Islet precursor cell (in vitro differentiated cells): ENCODE data around the gene CARD8.
A peak's percentile ranks its signal among the peaks of the same experiment; 100 is the strongest.
"Not testable (repeated sequence)": the region's sequence is repeated elsewhere in the genome, so short reads cannot be mapped to it uniquely, and the experiment has no call there.

Source experiments
- DNase-seq: peaks from one replicate; pipeline ENCODE4 v3.0.0-alpha.2; 2018

The CARD8 gene

DNA sequence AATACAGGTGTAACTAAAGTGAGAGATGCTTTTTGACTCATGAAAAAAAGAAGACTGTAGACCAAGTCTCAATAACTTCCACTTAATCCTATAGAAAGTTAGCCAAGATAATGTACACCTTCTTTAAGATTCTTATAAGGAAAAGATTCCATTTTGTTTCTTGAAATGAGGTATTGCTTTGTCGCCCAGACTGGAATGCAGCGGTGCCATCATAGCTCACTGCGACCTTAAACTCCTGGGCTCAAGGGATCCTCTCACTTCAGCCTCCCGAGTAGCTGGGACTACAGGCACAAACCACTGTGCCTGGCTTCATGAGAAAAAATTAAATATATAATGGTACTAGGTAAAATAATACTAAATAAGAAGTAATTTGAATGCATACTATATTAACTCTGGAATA lies 3.3 kb upstream of the CARD8 start:
- not testable (repeated sequence) for DNase-seq

DNA sequence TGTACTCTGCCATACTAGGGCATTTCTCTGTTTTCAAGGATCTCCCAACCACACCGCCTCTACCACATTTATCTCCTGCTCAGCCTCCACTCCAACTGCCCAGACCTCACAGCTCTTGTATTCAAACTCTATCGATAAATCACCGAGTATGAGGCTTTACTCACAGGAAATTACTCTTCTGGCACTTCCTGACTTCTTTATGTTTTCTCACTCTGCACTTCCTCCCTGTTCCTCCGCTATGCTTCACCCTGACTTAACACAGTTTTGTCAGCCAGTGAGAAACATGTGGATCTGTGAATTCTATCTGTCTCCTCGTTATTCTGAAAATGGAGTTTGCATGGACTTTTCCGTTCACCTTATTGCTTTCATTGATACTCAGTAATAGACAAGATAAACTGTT lies 2.6 kb upstream of the CARD8 start:
- DNase-seq: no peak

DNA sequence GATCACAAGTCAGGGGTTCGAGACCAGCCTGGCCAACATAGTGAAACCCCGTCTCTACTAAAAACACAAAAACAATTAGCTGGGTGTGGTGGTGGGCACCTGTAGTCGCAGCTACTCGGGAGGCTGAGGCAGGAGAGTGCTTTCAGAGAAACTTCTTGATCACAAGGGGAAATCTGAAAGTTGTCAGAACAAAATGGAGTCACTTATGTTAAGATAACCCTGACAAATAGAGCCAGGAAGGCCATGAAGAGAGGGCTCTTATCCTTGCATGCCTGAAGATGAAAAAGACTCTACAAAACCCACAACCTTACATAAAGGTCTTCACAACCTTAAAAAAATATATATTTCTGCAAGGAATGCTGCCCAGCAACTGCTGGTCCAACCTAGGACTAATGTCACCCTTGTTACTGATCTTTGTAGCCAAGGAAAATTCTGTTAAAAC lies 1.2 kb downstream of the CARD8 start:
- DNase-seq: no peak

DNA sequence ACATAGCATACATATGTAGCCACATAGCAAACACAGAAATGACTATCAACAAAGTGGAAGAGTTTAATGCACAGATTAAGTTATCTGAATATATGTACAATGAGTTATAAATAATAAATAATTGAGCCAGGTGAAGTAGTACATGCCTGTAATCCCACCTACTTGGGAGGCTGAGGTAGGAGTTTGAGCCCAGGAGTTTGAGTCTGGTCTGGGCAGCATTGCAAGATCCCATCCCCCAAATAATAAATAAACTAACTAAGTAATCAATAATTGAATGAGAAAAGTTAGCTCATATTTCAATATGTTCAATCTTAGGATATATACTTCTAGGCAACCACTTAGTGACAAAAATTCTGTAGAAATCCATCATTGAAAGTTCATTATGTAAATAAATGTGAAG lies 1.7 kb downstream of the CARD8 start:
- DNase-seq: no peak

DNA sequence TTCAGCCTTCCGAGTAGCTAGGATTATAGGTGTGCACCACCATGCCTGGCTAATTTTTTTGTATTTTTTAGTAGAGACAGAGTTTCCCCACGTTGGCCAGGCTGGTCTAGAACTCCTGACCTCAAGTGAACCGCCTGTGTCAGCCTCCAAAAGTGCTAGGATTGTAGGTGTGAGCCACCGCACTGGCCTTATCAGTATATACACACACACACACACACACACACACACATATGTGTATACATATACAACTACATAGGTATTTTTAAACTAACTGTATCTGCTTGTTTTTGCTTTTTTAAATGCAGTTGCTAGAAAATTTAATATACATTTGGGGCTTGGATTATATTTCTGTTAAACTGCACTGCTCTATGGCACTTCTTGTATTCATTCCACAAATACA lies 3.1 kb downstream of the CARD8 start:
- DNase-seq: no peak

DNA sequence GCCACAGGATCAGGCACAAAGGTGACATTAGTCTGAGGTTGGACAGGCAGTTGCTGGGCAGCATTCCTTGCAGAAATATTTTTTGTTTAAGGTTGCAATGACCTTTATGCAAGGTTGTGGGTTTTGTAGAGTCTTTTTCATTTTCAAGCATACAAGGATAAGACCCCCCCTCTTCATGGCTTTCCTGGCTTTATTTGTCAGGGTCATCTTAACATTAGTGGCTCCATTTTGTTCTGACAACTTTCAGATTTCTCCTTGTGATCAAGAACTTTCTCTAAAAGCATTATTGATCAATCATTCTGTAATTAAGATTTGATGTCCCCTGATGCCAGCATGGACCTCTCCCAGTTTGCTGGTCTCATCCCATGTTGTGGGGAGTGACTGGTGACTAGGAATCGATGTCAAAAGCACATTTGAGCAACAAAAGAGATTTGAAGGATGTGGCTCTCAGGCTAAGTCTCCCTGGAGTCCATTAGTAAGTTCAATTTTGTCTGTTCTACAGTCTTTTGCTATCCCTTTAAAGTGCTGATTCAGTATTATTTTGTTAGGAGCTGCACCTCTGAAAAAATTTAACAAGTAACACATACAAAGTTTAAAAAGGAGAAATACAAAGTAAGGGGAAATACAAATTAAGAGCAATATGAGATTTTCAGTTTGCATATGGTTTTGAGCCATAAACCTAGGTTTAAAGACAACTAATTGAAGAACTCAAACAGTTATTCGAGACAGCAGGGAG lies 5.3 kb downstream of the CARD8 start:
- DNase-seq: no peak

DNA sequence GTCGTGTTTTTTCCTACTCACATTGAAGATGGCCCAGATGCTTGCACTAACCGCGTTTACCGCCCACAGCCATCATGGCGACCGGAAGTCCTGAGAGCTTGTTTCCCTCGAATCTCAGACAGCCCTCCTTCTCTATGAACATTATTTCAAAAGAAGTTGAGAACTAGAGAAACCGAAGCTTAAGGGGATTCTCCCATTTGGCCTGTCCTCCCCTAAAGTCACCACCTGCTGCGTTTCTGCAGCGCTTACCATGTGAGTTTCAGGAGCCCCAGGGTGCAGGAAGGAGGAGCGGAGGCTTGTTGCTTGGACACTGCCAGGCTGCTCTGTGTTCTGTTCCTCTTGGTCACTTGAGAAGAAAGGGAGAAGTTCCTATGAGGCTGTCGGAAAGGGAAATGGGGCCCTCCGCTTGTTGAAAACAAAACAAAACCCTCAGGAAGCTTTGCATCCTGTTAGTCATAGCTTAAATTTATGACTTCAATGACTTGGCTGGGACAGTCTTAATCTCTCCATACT lies 6.2 kb downstream of the CARD8 start:
- no peak for DNase-seq

DNA sequence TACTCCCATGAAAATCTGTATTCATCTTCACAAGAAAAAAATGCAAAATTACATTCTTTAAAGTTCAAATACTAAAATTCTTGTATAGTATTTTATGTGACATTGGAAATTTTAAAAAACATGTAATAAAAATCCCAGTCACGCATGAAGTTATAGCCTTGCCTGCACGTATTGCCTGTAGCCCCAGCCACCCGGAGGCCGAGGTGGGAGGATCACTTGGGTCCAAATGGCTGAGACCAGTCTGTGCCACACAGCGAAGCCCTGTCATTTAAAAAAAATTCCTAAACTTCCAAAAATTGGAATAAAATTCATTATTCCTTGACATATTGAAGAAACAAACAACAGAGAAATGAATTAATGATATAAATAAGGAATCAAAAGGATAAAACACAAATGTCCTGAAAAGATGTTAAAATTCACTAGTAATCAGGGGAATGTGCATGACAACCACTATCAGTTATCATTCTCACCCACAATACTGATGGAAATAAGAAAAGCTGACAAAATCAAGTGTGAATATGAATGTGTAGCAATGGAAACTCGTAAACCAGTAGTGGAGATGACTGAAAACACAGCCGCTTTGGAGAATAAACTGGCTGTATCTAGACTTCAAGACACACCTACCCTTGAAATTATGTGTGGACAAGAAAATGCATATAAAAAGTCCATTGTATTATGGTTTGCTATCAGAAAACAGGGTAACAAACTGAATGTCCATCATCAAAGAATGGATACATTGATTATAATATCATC lies 7.5 kb downstream of the CARD8 start:
- DNase-seq: no peak

DNA sequence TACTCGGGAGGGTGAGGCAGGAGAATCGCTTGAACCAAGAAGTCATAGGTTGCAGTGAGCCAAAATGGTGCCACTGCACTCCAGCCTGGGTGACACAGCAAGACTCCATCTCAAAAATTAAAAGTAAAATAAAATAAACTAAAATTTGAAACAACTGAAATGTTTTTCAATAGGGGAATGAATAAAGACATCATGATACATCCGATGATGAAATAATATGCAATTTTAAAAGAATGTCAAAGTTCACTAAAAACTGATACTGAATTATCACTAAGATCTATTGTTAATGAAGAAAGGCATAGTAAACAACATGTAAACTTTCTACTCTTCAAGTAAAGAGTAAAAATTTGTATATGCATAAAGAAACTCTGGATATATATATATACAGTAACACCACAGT lies 8.5 kb downstream of the CARD8 start:
- DNase-seq: no peak

DNA sequence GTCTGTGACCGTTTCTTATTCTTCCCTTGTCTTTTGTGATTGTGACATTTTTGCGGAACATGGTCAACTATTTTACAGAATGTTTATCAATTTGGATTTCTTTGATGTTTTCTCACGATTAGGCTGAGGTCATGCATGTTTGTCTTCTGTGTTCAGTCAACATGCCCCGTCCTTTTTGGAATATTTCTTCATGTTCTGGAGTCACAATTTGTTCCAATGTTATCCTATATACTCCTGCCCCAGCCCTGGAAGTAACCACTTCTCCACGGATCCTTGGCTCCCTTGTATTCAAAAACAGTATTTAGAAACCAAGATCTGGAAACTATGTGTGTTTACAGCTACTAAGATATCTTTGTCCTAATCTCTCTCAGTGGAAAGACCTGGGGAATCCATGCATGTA lies 9.6 kb downstream of the CARD8 start:
- no peak for DNase-seq

DNA sequence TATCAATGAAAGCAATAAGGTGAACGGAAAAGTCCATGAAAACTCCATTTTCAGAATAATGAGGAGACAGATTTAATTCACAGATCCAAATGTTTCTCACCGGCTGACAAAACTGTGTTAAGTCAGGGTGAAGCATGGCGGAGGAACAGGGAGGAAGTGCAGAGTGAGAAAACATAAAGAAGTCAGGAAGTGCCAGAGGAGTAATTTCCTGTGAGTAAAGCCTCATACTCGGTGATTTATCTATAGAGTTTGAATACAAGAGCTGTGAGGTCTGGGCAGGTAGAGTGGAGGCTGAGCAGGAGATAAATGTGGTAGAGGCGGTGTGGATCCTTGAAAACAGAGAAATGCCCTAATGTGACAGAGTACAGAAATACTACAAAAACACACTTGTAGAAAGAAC lies 11.4 kb downstream of the CARD8 start:
- DNase-seq: no peak

DNA sequence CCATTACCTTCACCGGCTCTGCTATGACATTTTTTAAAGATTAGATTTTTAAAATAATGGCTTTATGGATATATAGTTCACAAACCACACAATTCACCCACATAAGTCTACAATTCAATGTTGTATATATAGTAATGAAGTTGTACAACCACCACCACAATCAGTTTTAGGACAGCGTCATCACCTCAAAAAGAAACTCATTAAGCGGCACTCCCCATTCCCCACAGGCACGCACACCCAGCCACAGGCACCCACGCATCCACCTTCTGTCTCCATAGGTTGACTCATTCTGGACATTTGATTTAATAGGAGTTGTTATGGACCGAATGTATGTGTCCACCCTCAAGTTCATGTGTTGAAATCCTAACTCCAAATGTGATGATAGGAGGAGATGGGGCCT lies 13.9 kb downstream of the CARD8 start:
- not testable (repeated sequence) for DNase-seq

DNA sequence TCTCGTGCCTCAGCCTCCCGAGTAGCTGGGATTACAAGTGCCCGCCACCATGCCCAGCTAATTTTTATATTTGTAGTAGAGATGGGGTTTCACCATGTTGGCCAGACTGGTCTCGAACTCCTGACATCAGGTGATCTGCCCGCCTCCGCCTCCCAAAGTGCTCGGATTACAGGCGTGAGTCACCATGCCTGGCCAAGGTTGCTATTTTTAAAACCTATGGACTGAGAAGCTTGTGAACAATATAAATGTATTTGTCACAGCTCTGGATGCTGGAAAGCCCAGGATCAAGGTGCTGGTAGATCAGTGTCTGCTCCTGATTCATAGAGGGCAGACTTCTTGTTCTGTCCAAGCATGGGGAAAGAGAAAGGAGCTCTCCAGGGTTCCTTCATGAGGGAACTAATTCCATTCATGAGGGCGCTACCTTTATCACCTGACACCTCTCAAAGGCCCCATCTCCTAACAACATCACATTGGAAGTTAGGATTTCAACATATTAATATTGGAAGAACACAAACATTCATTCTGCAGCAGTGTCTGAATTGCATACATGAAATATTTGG lies 16.1 kb downstream of the CARD8 start:
- DNase-seq: no peak

DNA sequence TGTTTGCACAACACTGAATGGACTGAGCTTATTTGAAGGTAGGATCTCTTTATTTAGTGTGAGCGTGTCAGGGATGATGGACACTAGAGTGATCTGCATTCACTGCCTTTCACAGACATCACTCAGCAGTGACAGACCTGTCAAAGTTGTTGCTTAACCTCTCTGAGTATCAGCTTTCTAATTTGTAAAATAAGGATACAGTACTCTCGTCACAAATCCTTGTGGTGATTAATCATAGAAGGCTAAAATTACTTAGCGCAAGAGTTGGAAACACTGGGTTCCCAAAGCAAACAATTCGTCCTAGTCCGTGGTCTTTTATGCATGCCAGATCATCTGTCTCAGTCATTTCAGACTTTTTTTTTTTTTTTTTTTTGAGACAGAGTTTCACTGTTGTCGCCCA lies 16.6 kb downstream of the CARD8 start:
- DNase-seq: no peak

DNA sequence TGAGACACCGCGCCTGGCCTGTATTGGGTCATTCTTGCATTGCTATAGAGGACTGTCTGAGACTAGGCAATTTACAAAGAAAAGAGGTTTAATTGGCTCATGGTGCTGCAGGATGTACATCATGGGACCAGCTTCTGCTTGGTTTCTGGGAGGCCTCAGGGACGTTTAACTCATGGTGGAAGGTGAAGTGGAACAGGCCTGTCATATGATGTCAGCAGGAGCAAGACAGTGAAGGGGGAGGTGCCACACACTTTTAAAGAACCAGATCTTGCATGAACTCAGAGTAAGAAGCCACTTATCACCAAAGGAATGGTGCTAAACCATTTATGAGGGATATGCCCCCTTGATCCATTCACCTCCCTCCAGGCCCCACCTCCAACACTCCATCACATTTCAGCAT lies 18.7 kb downstream of the CARD8 start:
- DNase-seq: peak; percentile 61

DNA sequence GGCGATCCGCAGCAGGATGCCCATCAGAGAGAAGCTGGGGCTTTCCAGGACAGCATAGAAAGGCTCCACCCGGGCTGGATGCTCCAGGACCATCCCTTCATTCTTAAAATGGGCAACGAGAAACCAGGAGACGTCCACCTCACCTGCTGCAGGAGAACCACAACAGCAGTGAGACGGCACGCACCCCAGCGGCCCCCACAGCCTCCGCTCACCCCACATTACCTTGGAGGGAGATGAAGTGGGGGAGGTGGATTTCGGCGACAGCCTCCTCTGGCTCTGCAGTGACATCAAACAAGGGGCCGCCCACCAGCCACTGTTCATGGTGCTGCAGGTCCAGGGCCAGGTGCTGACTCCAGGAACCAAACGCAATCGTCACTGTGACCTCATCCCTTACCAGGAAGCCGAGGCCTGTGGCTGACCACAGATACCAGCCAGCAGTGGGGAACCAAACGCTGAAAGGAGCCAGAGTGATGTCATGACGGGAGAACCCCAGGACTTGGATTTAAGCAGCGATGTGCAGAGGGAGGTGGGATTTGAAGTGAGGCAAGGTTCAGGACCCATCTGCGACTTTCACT lies 25.1 kb downstream of the CARD8 start:
- no peak for DNase-seq

DNA sequence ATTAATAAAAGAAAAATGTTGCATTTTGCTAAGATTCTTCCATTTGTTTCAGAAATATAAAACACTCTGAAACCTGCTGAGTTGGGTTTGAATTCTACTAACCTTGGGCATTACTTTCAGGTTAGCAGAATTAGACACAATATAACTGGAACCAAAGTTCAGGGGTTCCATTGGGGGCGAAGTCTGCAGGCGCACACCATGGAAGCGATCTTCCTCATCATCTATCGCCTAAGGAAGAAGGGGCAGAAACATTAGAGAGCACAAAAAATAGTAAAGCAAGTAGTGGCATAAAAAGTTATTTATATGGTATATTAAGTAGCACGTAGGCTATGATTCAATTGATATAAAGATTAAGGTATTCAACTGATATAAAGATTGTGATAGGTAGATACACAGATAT lies 34.1 kb downstream of the CARD8 start:
- DNase-seq: no peak

DNA sequence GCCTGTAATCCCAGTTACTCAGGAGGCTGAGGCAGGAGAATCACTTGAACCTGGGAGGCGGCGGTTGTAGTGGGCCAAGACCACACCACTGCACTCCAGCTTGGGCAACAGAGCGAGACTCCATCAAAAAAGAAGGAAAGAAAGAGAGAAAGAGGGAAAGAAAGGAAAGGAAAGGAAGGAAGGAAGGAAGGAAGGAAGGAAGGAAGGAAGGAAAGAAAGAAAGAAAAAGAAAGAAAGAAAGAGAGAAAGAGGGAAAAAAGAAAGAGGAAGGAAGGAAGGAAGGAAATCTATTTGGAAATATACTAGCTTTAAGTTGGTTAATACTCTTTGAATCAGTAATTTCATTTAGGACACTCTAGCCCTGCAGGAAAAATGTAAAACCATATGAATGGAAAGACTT lies 34.9 kb downstream of the CARD8 start:
- DNase-seq: not testable (repeated sequence)

DNA sequence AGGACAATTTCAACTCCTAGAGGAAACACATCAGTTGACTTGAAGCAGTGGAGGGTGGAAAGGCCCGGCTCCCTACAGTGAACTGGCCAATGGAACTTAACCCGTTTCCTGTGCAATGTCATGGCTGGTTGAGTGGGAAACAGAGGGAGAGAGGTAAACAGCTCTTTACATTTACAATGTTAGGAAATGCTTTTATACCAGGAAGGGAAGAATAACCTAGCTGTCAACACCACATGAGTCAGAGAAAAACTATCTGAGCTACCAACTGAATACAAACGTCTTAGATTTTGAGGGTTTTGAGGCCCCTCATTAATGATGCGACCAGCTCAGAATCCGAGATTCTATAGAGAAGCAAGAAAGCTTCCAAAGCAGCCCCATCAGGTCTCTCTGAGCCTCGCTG lies 36.7 kb downstream of the CARD8 start:
- no peak for DNase-seq

DNA sequence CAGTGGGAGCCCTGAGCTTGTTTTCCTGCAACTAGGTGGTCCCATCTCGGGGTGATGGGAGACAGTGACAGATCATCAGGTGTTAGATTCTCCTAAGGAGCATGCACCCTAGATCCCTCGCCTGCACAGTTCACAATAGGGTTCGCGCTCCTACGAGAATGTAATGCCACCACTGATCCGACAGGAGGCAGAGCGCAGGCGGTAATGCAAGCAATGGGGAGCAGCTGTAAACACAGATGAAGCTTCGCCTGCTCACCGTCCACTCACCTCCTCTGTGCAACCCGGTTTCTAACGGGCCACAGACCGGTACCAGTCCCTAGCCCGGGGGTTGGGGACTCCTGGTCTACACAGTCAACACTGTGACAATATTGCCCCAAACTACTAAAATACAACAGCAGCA lies 38.8 kb downstream of the CARD8 start:
- peak; percentile 65 for DNase-seq

DNA sequence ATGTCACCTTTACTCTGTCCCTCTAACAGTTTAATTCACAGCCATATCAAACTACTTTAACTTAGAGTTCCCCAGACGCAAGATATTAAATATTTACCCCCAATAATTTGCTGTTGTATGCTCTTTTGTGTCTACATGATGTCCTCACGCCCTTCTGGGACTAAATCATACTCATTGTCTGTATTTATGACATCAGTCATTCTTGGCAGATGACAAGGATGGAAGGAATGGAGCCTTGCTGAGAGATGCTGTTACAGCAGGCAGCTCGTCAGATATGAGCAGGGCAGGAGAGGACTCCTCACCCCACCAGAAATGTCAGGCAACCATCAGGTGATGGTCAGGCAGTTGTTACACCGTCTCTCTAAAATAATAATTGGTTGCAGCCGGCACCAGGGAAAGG lies 41.8 kb downstream of the CARD8 start:
- DNase-seq: no peak

DNA sequence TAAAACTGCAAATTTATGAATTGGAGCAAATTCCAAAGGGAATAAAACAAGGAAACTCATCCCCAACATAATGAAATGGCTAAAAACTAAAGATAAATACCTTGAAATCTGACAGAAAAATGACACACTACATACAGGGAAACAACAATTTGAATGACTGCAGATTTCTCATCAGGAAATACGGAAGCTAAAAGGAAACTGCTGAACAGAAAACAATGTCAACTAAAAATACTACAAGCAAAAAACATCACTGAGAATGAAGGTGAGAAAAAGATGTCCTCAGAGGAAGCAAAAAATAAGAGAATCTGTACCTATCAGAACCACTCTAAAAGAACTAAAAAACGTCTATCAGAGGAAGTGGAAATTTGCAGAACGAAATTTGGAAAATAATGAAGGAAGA lies 45.7 kb downstream of the CARD8 start:
- no peak for DNase-seq

DNA sequence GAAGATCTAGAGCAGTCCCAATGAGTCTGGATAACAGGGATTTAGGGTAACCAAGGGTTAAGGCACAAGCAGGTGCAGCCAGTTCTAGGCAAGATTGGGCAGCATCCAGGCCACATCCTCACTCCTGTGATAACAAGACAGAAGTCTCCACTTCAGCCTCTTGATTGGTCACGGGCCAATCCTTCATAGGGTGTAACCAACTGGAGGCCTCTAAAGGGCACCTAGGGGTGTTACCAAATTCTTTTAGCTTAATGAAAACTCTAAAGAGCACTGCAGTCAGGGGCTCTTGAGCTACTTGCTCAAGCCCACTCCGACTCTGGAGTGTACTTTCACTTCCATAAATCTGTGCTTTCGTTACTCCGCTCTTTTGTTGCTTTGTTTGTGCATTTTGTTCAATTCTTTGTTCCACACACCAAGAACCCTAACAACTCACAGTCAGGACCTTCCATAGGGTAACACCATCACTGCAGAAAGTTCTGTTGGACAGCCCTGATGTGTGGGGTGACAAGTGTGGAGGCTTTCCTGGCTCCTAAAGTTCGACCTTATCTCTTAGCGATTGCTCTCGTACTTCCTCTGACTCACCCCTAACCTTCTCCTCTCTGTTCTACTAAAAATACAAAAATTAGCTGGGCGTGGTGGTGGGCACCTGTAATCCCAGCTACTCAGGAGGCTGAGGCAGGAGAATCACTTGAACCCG lies 49.2 kb downstream of the CARD8 start:
- DNase-seq: no peak
